ENCODE results near the gene EPS8. TPM values are rescaled to one million over a fixed set of nuclear protein-coding genes. Genes with fewer than 3 reads are reported as not detected.
A peak's percentile ranks its signal among the peaks of the same experiment; 100 is the strongest.

EPS8 gene
- total RNA-seq, 1 experiment from 2014 or later = 32.0 TPM

DNA sequence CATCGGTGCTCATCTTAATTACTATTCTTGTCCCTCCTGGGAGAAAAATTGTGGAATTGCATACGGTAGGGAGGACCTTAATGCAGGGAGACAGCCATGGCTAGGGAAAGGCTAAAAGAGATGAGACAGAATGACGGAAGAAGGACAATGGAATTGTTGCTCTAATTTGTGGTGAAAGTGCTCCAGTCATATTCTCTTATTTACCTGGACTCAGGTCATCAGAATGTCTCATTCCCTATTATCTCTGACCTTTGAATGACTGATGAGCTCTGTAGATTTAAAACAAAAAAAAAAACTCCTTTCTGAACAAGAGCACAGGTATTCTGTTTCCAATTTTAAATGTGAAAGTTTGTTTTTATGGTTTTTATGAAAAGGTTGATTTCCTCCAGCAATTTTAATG, 8.6 kb upstream of the EPS8 start:
- TF ChIP-seq POLR2AphosphoS5 (IDR thresholded peaks at IDR 0.05; ENCODE audit: low read depth, low read length) = no peak
- TF ChIP-seq, protein P1, sequence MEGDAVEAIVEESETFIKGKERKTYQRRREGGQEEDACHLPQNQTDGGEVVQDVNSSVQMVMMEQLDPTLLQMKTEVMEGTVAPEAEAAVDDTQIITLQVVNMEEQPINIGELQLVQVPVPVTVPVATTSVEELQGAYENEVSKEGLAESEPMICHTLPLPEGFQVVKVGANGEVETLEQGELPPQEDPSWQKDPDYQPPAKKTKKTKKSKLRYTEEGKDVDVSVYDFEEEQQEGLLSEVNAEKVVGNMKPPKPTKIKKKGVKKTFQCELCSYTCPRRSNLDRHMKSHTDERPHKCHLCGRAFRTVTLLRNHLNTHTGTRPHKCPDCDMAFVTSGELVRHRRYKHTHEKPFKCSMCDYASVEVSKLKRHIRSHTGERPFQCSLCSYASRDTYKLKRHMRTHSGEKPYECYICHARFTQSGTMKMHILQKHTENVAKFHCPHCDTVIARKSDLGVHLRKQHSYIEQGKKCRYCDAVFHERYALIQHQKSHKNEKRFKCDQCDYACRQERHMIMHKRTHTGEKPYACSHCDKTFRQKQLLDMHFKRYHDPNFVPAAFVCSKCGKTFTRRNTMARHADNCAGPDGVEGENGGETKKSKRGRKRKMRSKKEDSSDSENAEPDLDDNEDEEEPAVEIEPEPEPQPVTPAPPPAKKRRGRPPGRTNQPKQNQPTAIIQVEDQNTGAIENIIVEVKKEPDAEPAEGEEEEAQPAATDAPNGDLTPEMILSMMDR (IDR thresholded peaks at IDR 0.05) = no peak

DNA sequence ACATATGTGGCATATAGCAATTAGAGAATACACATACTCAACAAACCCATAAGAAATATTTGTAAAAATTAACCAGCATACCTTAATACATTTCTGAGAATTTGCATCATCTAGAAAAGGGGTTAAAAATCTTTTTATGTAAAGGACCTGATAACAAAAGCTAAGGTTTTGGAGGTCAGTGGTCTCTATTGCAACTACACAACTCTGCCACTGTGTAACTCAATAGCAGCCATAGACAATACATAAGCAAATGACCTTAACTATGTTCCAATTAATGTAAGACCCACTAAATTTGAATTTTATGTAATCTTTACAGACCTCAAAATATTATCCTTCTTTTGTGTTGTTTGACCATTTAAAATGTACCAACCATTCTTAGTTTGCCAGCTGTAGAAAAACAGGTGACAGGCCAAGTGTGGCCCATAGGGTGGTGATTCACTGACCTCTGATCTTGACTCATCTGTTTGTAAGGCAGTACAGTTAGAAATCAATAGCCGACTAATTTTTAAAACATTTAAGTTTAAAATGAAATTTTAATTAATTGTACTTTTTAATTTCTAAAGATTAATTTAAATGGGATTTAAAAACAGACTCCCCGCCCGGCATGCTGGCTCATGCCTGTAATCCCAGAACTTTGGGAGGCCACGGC, 7.4 kb upstream of the EPS8 start:
- ChIA-PET POLR2A (interaction anchor here (0.6 kb wide), 2 partner anchors 109 to 179 kb away, joined by 4 to 13 read pairs; no protein-coding TSS in a partner anchor), CTCF (no interaction called here)
- Histone ChIP-seq H3K27ac (ENCODE audit: low read length) (peak overlapping the region; percentile 54; the same call in 1 of the 2 replicates), H3K4me3 (ENCODE audit: low read depth in 2 of 2, low read length in 2 of 2) (no peak overlapping the region), H3K9me3 (ENCODE audit: control insufficient read depth, insufficient read depth, low read depth, low read length) (no peaks in the 10 kb centered on the region; the same call in 1 of the 2 replicates), H3K27me3 (ENCODE audit: control insufficient read depth, insufficient read depth, low read length) (no peaks in the 10 kb centered on the region), H3K4me1 (ENCODE audit: control insufficient read depth, insufficient read depth, low read length) (peaks cover 14% of the 10 kb centered on the region; the same call in 1 of the 2 replicates), H3K36me3 (ENCODE audit: control insufficient read depth, insufficient read depth, low read length) (no peaks in the 10 kb centered on the region)
- intact Hi-C loops (cut with micrococcal nuclease; ENCODE audit: unreplicated experiment) = loop anchor here (5.0 kb wide), 1 partner anchor 61 kb away; no protein-coding TSS in a partner anchor
- DNase-seq (ENCODE audit: low read depth, low spot score) (no peak), ATAC-seq (peak; percentile 91)
- in situ Hi-C loops (cut with HindIII; ENCODE audit: low pct_unique_long_range_greater_than_20kb, low sequenced_read_pairs) = no loop called here
- BruUV-seq (replicated peaks) = no TSS peak
- TF ChIP-seq SIN3A (IDR thresholded peaks at IDR 0.05; ENCODE audit: borderline replicate concordance, insufficient read depth, low read depth, low read length) = no peak
- no peak for TF ChIP-seq POLR2AphosphoS5 (IDR thresholded peaks at IDR 0.05; ENCODE audit: low read depth, low read length)
- TF ChIP-seq, protein P1 (IDR thresholded peaks at IDR 0.05) = no peak
- TF ChIP-seq TCF7L2 (IDR thresholded peaks at IDR 0.05; ENCODE audit: low read depth, low read length) = no peak
- TF ChIP-seq, protein P2, sequence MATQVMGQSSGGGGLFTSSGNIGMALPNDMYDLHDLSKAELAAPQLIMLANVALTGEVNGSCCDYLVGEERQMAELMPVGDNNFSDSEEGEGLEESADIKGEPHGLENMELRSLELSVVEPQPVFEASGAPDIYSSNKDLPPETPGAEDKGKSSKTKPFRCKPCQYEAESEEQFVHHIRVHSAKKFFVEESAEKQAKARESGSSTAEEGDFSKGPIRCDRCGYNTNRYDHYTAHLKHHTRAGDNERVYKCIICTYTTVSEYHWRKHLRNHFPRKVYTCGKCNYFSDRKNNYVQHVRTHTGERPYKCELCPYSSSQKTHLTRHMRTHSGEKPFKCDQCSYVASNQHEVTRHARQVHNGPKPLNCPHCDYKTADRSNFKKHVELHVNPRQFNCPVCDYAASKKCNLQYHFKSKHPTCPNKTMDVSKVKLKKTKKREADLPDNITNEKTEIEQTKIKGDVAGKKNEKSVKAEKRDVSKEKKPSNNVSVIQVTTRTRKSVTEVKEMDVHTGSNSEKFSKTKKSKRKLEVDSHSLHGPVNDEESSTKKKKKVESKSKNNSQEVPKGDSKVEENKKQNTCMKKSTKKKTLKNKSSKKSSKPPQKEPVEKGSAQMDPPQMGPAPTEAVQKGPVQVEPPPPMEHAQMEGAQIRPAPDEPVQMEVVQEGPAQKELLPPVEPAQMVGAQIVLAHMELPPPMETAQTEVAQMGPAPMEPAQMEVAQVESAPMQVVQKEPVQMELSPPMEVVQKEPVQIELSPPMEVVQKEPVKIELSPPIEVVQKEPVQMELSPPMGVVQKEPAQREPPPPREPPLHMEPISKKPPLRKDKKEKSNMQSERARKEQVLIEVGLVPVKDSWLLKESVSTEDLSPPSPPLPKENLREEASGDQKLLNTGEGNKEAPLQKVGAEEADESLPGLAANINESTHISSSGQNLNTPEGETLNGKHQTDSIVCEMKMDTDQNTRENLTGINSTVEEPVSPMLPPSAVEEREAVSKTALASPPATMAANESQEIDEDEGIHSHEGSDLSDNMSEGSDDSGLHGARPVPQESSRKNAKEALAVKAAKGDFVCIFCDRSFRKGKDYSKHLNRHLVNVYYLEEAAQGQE (IDR thresholded peaks at IDR 0.05; ENCODE audit: insufficient read depth in 1 of 2, low read depth in 2 of 2, low read length in 1 of 2) = no peak

More for the DNA sequence above, 8.6 kb upstream of the EPS8 start:
- H3K4me1 ChIP-seq (ENCODE audit: control insufficient read depth, insufficient read depth, low read length) = peaks cover 14% of the 10 kb centered on the region; the same call in 1 of the 2 replicates
- H3K9me3 ChIP-seq (ENCODE audit: control insufficient read depth, insufficient read depth, low read depth, low read length) = no peaks in the 10 kb centered on the region; the same call in 1 of the 2 replicates
- ChIA-PET CTCF (no interaction called here), POLR2A (interaction anchor here (0.6 to 1.0 kb wide), 3 partner anchors 8 to 1028 kb away, joined by 3 read pairs; no protein-coding TSS in a partner anchor)
- no peak for ATAC-seq
- DNase-seq (ENCODE audit: low read depth, low spot score) = no peak
- intact Hi-C loops (cut with micrococcal nuclease; ENCODE audit: unreplicated experiment) (loop anchor here (5.0 kb wide), 1 partner anchor 59 kb away; no protein-coding TSS in a partner anchor), in situ Hi-C loops (cut with HindIII; ENCODE audit: low pct_unique_long_range_greater_than_20kb, low sequenced_read_pairs) (no loop called here)
- H3K27ac ChIP-seq (ENCODE audit: low read length) = peak overlapping the region; percentile 73
- H3K4me3 ChIP-seq (ENCODE audit: low read depth in 2 of 2, low read length in 2 of 2) = peak overlapping the region in 1 of 2 experiments; percentile 26; a peak in 2 of 4 replicates
- no TSS peak for BruUV-seq (replicated peaks)
- H3K27me3 ChIP-seq (ENCODE audit: control insufficient read depth, insufficient read depth, low read length) = no peaks in the 10 kb centered on the region
- H3K36me3 ChIP-seq (ENCODE audit: control insufficient read depth, insufficient read depth, low read length) = no peaks in the 10 kb centered on the region
